Heart left ventricle (tissue), 16 donors: ENCODE measurements around the gene CHIA. TPM values are rescaled to one million over a fixed set of nuclear protein-coding genes. Genes with fewer than 3 reads are reported as not detected.

Source experiments
- ATAC-seq, 4 donors: fragments of 200-7000 bp; cut with Tn5 transposase; one replicate each; pipeline ENCODE4 v1.9.1; 2020 to 2022; ENCODE audit warnings: moderate library complexity in 4 of 4, mild to moderate bottlenecking in 3 of 4, moderate number of reproducible peaks in 1 of 4
- DNase-seq, 5 donors: peaks; one replicate each; pipeline ENCODE4 v3.0.0-alpha.2; 2020
- H3K27ac ChIP-seq, 12 donors: fragments of 200-600 bp; sonication (generic) in 4 of 12; one replicate each; pipeline versions ENCODE4 v1.5.0 to v1.8.0; 2016 to 2022; ENCODE audit warnings: mild to moderate bottlenecking in 2 of 12
- H3K27me3 ChIP-seq, 9 donors: fragments of 200-600 bp; sonication (generic) in 2 of 9; one replicate each; pipeline versions ENCODE4 v1.5.1 to v1.8.0; 2016 to 2022; ENCODE audit warnings: mild to moderate bottlenecking in 3 of 9
- H3K36me3 ChIP-seq, 9 donors: fragments of 200-600 bp; sonication (generic) in 2 of 9; one replicate each; pipeline versions ENCODE4 v1.5.0 to v1.8.0; 2018 to 2022; ENCODE audit warnings: mild to moderate bottlenecking in 2 of 9
- H3K4me1 ChIP-seq, 12 donors: fragments of 200-600 bp; sonication (generic) in 4 of 12; one replicate each; pipeline versions ENCODE4 v1.5.0 to v1.8.0; 2016 to 2022; ENCODE audit warnings: mild to moderate bottlenecking in 3 of 12
- H3K4me3 ChIP-seq, 12 donors: fragments of 200-600 bp; sonication (generic) in 4 of 12; one replicate each; pipeline versions ENCODE4 v1.5.0 to v1.8.0; 2017 to 2022; ENCODE audit warnings: mild to moderate bottlenecking in 9 of 12, moderate library complexity in 4 of 12
- H3K9me3 ChIP-seq, 12 donors: fragments of 200-600 bp; sonication (generic) in 4 of 12; one replicate each; pipeline versions ENCODE4 v1.5.0 to v1.8.0; 2016 to 2022; ENCODE audit warnings: mild to moderate bottlenecking in 1 of 12
- CTCF ChIP-seq, 12 donors: fragments of 200-600 bp; sonication (generic) in 4 of 12; IDR thresholded peaks; one replicate each; pipeline versions ENCODE4 v1.5.0 to v1.8.0; 2018 to 2022; ENCODE audit warnings: antibody characterized with exemption in 12 of 12, mild to moderate bottlenecking in 5 of 12
- POLR2A ChIP-seq, 2 donors: fragments of 450-650 bp; IDR thresholded peaks; one replicate each; pipeline ENCODE4 v1.6.1; 2017; ENCODE audit warnings: antibody characterized with exemption in 2 of 2, mild to moderate bottlenecking in 2 of 2, moderate library complexity in 2 of 2
- WGBS, 4 donors: extraction: QIAGEN DNeasy Blood & Tissue Kit in 2 of 4; methylation state at CpG; one replicate each; pipeline versions ENCODE4 v1.1.5 to v1.1.7; 2013 to 2018; 5-methylcytosine and 5-hydroxymethylcytosine counted together
- intact Hi-C, 10 donors: fragments of 100-400 bp; cut with DNase I; formaldehyde crosslinking; loops; one replicate each; pipeline versions ENCODE4 v1.11.1 to v1.14.2; 2022
- long read RNA-seq, 3 donors: library from polyadenylated mRNA; unstranded; transcript quantifications; one replicate each; pipeline ENCODE4 v2.0.0, GENCODE V29; 2020 to 2021
- polyA plus RNA-seq, 2 donors: library from polyadenylated mRNA; stranded (reverse); fragments of 200-250 nt; gene quantifications; one replicate each; pipeline ENCODE4 v1.2.3, GENCODE V29; 2013
- total RNA-seq, 9 donors: library from RNA; depleted of rRNA in 2 of 9; stranded (reverse); fragments of >200 nt in 2 of 9; fragmentation: NEBNext Ultra II Directional in 3 of 9; extraction: Animal tissue kit (Norgen Biotek cat#: 25700) in 3 of 9; gene quantifications; one replicate each; pipeline versions ENCODE4 v1.1.0 to v1.2.4, GENCODE V29; 2016 to 2023
- donor health status: ischemic (EF 13 %, LVEDD 7.1; RV severe dilation, severe dysfunction).
- donor health status: healthy with polysubstance abuse.
- donor health status: DM: no; HTN: yes; CAD: no.
- donor health status: DM: no; HTN: no; CAD: no.
- donor health status: ischemic (EF 25% LVEDD 6.9; RV normal size, moderate dysfunction).
- donor health status: ischemic (EF 25% LVEDD 5.7; RV mildly dilated, moderate dysfunction).
- donor health status: healthy.
- donor health status: DM: yes; HTN: yes; CAD: no.
- donor health status: ischemic (EF 35%, LVEDD 5.7; RV mildly dilated, moderate dysfunction).
- donor health status: nonischemic (EF 11% LVEDD 7.7; RV severe dilation, severe dysfunction).
- donor health status: DM: yes; HTN: yes; CAD: no.
- donor health status: PGD.
- donor health status: ischemic (EF 29% LVEDD 5.4; RV normal size, mild dysfunction).
- donor health status: nonischemic (EF 23%, LVEDD 6.1; RV moderate dilation, normal function).

The CHIA gene
- under 1 TPM in 1 of 9 donors, not detected in 8; 0.61 TPM for total RNA-seq
- under 1 TPM in 1 of 2 donors, not detected in 1; 0.10 TPM for polyA plus RNA-seq
- long read RNA-seq, donor 1 = 0 reads
- long read RNA-seq, donor 2 = 0 reads
- long read RNA-seq, donor 3 = 0 reads

GRCh38 chr1:111290630-111291029 is at the start of gene CHIA:
CHIA (plus strand) TSS chr1:111290851; CDS start chr1:111310468, 19,617 bp downstream.
- no peaks in the 10 kb centered on the region for H3K36me3 ChIP-seq
- H3K27ac ChIP-seq = no peak within 1 kb of the TSS
- H3K9me3 ChIP-seq = no peaks in the 10 kb centered on the region
- WGBS, 4 donors = 26 to 42% (median 35%) methylated on average over 7 of the region's 7 CpGs
- H3K27me3 ChIP-seq = peaks cover 0 to 7% (median 0%) of the 10 kb centered on the region in 9 donors
- ATAC-seq (peak; percentile 26 to 72 (median 53)), DNase-seq (peak in 3 of 5 donors; percentile 25 to 39 (median 37))
- H3K4me1 ChIP-seq = no peaks in the 10 kb centered on the region
- no peak within 1 kb of the TSS for H3K4me3 ChIP-seq
- intact Hi-C loops = no loop called here
- no peak for TF ChIP-seq CTCF (IDR thresholded peaks at IDR 0.05)
- TF ChIP-seq POLR2A (IDR thresholded peaks at IDR 0.05) = no peak

GRCh38 chr1:111241797-111242196 is 48.9 kb upstream of the CHIA start:
- 68 to 94% (median 87%) methylated on average over 2 of the region's 2 CpGs for WGBS, 4 donors
- no peak for ATAC-seq
- H3K4me1 ChIP-seq = peaks cover 0 to 19% (median 3%) of the 10 kb centered on the region in 12 donors
- H3K9me3 ChIP-seq = no peaks in the 10 kb centered on the region
- intact Hi-C loops = no loop called here
- DNase-seq = no peak
- no peak overlapping the region for H3K4me3 ChIP-seq
- H3K27me3 ChIP-seq = no peaks in the 10 kb centered on the region
- H3K27ac ChIP-seq = no peak overlapping the region
- no peak for TF ChIP-seq POLR2A (IDR thresholded peaks at IDR 0.05)
- no peak for TF ChIP-seq CTCF (IDR thresholded peaks at IDR 0.05)
- H3K36me3 ChIP-seq = no peaks in the 10 kb centered on the region

GRCh38 chr1:111242805-111243523 is 47.7 kb upstream of the CHIA start:
- 40 to 54% (median 44%) methylated on average over 4 of the region's 4 CpGs for WGBS, 4 donors

More at GRCh38 chr1:111242805-111243523, 47.7 kb upstream of the CHIA start:
- ATAC-seq = peak; percentile 46 to 65 (median 58)
- peak in 1 of 5 donors; percentile 39 for DNase-seq
- Histone ChIP-seq H3K9me3 (no peaks in the 10 kb centered on the region), H3K4me1 (peaks cover 0 to 19% (median 3%) of the 10 kb centered on the region in 12 donors), H3K4me3 (no peak overlapping the region), H3K36me3 (no peaks in the 10 kb centered on the region), H3K27ac (no peak overlapping the region), H3K27me3 (no peaks in the 10 kb centered on the region)
- TF ChIP-seq POLR2A (IDR thresholded peaks at IDR 0.05) (no peak), CTCF (IDR thresholded peaks at IDR 0.05) (no peak)
- intact Hi-C loops = no loop called here
